22Rv1 (cell line): ENCODE results near the gene MKNK2.

Experiments used
- H3K27ac ChIP-seq: fragments of 450-650 bp; 2 replicates; pipeline ENCODE4 v1.5.1; 2017
- CTCF ChIP-seq: fragments of 450-650 bp; IDR thresholded peaks from 2 replicates; pipeline ENCODE4 v1.5.1; 2017; ENCODE audit warnings: mild to moderate bottlenecking
- ZFX ChIP-seq: fragments of 450-650 bp; IDR thresholded peaks from 2 replicates; pipeline ENCODE4 v1.6.1; 2017; ENCODE audit warnings: antibody characterized with exemption, borderline replicate concordance

The MKNK2 gene

GRCh38 chr19:1998712-1999708 is 52.0 kb downstream of the MKNK2 start:
- TF ChIP-seq ZFX: no peak
- no peak for TF ChIP-seq CTCF
- H3K27ac ChIP-seq: no peak overlapping the region

- no peak overlapping the region for H3K27ac ChIP-seq
- no peak for TF ChIP-seq ZFX
- no peak for TF ChIP-seq CTCF
Observed at GRCh38 chr19:1997353-1998233, 53.5 kb downstream of the MKNK2 start.

- TF ChIP-seq CTCF (no peak), ZFX (no peak)
- H3K27ac ChIP-seq: peak overlapping the region; percentile 65
Observed at GRCh38 chr19:1992759-1993260, 58.2 kb downstream of the MKNK2 start.

- H3K27ac ChIP-seq: peak overlapping the region; percentile 65; the same call in 1 of the 2 replicates
- TF ChIP-seq CTCF (no peak), ZFX (no peak)
Observed at GRCh38 chr19:1991018-1991913, 59.8 kb downstream of the MKNK2 start.

GRCh38 chr19:1990230-1991017 is 60.6 kb downstream of the MKNK2 start:
- no peak overlapping the region for H3K27ac ChIP-seq
- TF ChIP-seq ZFX (no peak), CTCF (no peak)
